BE2C (cell line): Measurements from ENCODE around the gene PCBP2.
"Not testable (repeated sequence)": the region's sequence is repeated elsewhere in the genome, so short reads cannot be mapped to it uniquely, and the experiment has no call there.

Experiments
- DNase-seq: peaks from one replicate; pipeline ENCODE4 v3.0.0-alpha.2; 2020
- H3K27me3 ChIP-seq: fragments of 250-450 bp; sonication (Bioruptor Pico); 2 replicates; pipeline ENCODE4 v1.5.1; 2020; ENCODE audit warnings: mild to moderate bottlenecking
- H3K36me3 ChIP-seq: fragments of 250-450 bp; sonication (Bioruptor Pico); 2 replicates; pipeline ENCODE4 v1.5.1; 2020; ENCODE audit warnings: mild to moderate bottlenecking
- H3K4me1 ChIP-seq: fragments of 250-450 bp; sonication (Bioruptor Pico); 2 replicates; pipeline ENCODE4 v1.5.1; 2020
- H3K4me3 ChIP-seq: 2 replicates; pipeline ENCODE4 v1.5.1; 2011; ENCODE audit warnings: low read depth, low read length
- H3K9me3 ChIP-seq: fragments of 250-450 bp; sonication (Bioruptor Pico); 2 replicates; pipeline ENCODE4 v1.5.1; 2020
- TF ChIP-seq, protein P1 (sequence below): IDR thresholded peaks from 2 replicates; pipeline ENCODE4 v1.5.1; 2012; ENCODE audit warnings: mild to moderate bottlenecking, low read depth, low read length

Gene PCBP2

DNA sequence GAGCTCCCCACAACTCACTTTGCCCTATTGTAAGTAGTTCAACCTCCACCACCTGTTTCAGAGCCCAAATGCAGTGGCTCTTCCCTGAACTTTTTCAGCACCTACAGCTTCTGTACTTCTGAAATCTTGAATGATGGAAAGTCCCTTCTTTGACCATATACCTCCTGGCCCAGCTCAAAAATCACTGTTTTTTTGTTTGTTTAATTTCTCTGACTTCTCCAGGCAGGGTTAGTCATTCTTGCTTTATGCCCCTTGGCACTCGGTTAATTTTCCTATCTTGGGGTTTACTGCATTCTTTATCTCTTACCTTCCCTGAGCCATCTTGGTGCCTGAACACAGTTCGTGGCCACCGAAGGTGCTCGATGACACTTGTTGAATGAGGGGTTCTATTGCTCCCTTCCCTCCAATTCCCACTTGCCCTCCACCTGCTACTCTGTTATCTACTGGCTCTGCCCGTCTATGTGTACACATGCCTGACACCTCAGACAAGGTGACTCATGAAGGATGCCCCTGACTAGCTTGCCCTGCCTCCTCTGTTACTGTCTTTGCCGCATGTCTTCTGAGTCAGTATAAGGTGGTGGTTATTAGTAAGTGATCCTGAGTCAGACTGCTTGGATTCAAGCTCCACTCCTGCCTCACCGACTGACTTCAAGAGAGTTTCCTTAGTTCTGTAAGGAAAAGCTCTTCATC, 23.9 kb upstream of the PCBP2 start:
- Histone ChIP-seq H3K27me3 (no peaks in the 10 kb centered on the region), H3K9me3 (no peaks in the 10 kb centered on the region), H3K4me1 (peaks cover 14% of the 10 kb centered on the region), H3K4me3 (no peak overlapping the region), H3K36me3 (no peaks in the 10 kb centered on the region)
- DNase-seq, result no peak
- TF ChIP-seq, protein P1, sequence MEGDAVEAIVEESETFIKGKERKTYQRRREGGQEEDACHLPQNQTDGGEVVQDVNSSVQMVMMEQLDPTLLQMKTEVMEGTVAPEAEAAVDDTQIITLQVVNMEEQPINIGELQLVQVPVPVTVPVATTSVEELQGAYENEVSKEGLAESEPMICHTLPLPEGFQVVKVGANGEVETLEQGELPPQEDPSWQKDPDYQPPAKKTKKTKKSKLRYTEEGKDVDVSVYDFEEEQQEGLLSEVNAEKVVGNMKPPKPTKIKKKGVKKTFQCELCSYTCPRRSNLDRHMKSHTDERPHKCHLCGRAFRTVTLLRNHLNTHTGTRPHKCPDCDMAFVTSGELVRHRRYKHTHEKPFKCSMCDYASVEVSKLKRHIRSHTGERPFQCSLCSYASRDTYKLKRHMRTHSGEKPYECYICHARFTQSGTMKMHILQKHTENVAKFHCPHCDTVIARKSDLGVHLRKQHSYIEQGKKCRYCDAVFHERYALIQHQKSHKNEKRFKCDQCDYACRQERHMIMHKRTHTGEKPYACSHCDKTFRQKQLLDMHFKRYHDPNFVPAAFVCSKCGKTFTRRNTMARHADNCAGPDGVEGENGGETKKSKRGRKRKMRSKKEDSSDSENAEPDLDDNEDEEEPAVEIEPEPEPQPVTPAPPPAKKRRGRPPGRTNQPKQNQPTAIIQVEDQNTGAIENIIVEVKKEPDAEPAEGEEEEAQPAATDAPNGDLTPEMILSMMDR, result no peak

DNA sequence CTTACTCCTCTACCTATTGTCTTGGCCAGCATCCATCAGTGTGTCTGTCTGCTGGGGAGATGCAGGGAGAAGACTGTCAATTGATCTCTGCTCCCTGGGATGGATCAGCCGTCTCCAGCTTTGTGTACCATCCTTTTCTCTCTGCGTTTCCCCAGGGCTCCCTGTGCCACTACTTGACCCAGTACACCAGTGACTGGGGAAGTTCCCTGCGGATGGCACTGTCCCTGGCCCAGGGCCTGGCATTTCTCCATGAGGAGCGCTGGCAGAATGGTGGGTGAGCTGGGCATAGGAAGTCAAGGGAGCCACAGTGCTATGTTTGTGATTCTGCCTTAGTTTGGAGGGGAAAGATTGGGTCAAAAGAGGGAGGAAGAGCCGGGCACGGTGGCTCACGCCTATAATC, 23.2 kb upstream of the PCBP2 start:
- no peaks in the 10 kb centered on the region for H3K27me3 ChIP-seq
- H3K4me1 ChIP-seq, result peaks cover 14% of the 10 kb centered on the region
- DNase-seq, result no peak
- H3K9me3 ChIP-seq, result no peaks in the 10 kb centered on the region
- no peak overlapping the region for H3K4me3 ChIP-seq
- no peaks in the 10 kb centered on the region for H3K36me3 ChIP-seq
- TF ChIP-seq, protein P1, result no peak

DNA sequence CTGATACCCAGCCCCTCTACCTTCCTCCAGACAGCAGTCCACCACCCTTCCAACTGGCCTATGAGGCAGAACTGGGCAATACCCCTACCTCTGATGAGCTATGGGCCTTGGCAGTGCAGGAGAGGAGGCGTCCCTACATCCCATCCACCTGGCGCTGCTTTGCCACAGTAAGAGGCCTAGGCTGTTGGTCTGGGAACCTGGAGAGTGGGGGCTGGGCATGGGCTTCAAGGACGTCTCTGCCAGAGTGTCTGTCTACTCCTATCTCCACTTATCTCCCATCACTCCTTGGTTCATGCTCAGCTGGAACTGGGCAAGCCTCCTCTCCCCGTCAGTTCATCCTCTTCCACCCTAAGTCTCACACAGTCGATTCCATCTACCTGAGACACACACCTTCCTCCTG, 21.8 kb upstream of the PCBP2 start:
- DNase-seq, result no peak
- H3K9me3 ChIP-seq, result no peaks in the 10 kb centered on the region
- no peaks in the 10 kb centered on the region for H3K36me3 ChIP-seq
- no peak overlapping the region for H3K4me3 ChIP-seq
- TF ChIP-seq, protein P1, result no peak
- H3K4me1 ChIP-seq, result peaks cover 7% of the 10 kb centered on the region
- no peaks in the 10 kb centered on the region for H3K27me3 ChIP-seq

- H3K27me3 ChIP-seq, result no peaks in the 10 kb centered on the region
- H3K4me3 ChIP-seq, result no peak overlapping the region
- H3K36me3 ChIP-seq, result no peaks in the 10 kb centered on the region
- no peaks in the 10 kb centered on the region for H3K9me3 ChIP-seq
- no peaks in the 10 kb centered on the region for H3K4me1 ChIP-seq
- TF ChIP-seq, protein P1, result no peak
- no peak for DNase-seq
Measured at GRCh38 chr12:53431187-53431586, 20.7 kb upstream of the PCBP2 start.

- not testable (repeated sequence) for H3K27me3 ChIP-seq, H3K9me3 ChIP-seq, H3K4me3 ChIP-seq, H3K36me3 ChIP-seq, DNase-seq, H3K4me1 ChIP-seq
Measured at GRCh38 chr12:53435326-53435725, 16.6 kb upstream of the PCBP2 start.

GRCh38 chr12:53439582-53439981, 12.3 kb upstream of the PCBP2 start:
- not testable (repeated sequence) for H3K36me3 ChIP-seq, H3K27me3 ChIP-seq, DNase-seq, H3K4me1 ChIP-seq, H3K9me3 ChIP-seq, H3K4me3 ChIP-seq

GRCh38 chr12:53441040-53441833, 10.7 kb upstream of the PCBP2 start, which contains the start of gene PRR13:
PRR13 (plus strand) TSS chr12:53441734; CDS start chr12:53442715, 981 bp downstream.
- Histone ChIP-seq H3K4me3 (peak within 1 kb of the TSS; percentile 93), H3K4me1 (no peaks in the 10 kb centered on the region; the same call in none of the 2 replicates)
- TF ChIP-seq, protein P1, result no peak

More at GRCh38 chr12:53441040-53441833, 10.7 kb upstream of the PCBP2 start, which contains the start of gene PRR13:
- Histone ChIP-seq H3K36me3 (peaks cover 7% of the 10 kb centered on the region), H3K9me3 (peaks cover 3% of the 10 kb centered on the region), H3K27me3 (no peaks in the 10 kb centered on the region)
- peak; percentile 99 for DNase-seq
